KMS-11 (cell line): ENCODE results near the gene DET1.

Experiments used
- H2AFZ ChIP-seq: fragments of 200-600 bp; sonication (generic); 2 replicates; pipeline ENCODE4 v1.6.1; 2016; ENCODE audit warnings: antibody characterized with exemption, mixed run types, low read depth
- H3K27ac ChIP-seq: fragments of 200-600 bp; sonication (generic); 2 replicates; pipeline ENCODE4 v1.6.1; 2016; ENCODE audit warnings: mild to moderate bottlenecking, mixed run types
- H3K27me3 ChIP-seq: fragments of 200-600 bp; sonication (generic); 2 replicates; pipeline ENCODE4 v1.6.1; 2017; ENCODE audit warnings: mild to moderate bottlenecking, low read depth, mixed run types, moderate library complexity; ENCODE audit not compliant: insufficient read depth
- H3K36me3 ChIP-seq: fragments of 200-600 bp; sonication (generic); 2 replicates; pipeline ENCODE4 v1.6.1; 2017; ENCODE audit warnings: mild to moderate bottlenecking, mixed run types; ENCODE audit not compliant: insufficient read depth
- H3K4me1 ChIP-seq: fragments of 200-600 bp; sonication (generic); 2 replicates; pipeline ENCODE4 v1.6.1; 2016; ENCODE audit warnings: mild to moderate bottlenecking, low read depth, mixed run types; ENCODE audit not compliant: poor library complexity, severe bottlenecking
- H3K4me2 ChIP-seq: fragments of 200-600 bp; sonication (generic); 2 replicates; pipeline ENCODE4 v1.7.0; 2016; ENCODE audit warnings: mild to moderate bottlenecking, mixed run types
- H3K4me3 ChIP-seq: fragments of 200-600 bp; sonication (generic); IDR thresholded peaks from 2 replicates; pipeline ENCODE4 v1.6.1; 2017; ENCODE audit warnings: low read depth, low read length, mixed read lengths; ENCODE audit not compliant: insufficient read depth
- H3K79me2 ChIP-seq: fragments of 200-600 bp; sonication (generic); 2 replicates; pipeline ENCODE4 v1.6.1; 2016; ENCODE audit warnings: low read depth, mixed run types; ENCODE audit not compliant: insufficient read depth
- H3K9ac ChIP-seq: fragments of 200-600 bp; sonication (generic); 2 replicates; pipeline ENCODE4 v1.6.1; 2016; ENCODE audit warnings: mild to moderate bottlenecking, mixed run types
- H4K20me1 ChIP-seq: fragments of 200-600 bp; sonication (generic); 2 replicates; pipeline ENCODE4 v1.6.1; 2016; ENCODE audit warnings: mild to moderate bottlenecking, mixed run types; ENCODE audit not compliant: insufficient read depth
- CTCF ChIP-seq: fragments of 200-600 bp; sonication (generic); conservative IDR thresholded peaks from 2 replicates; pipeline ENCODE4 v1.6.1; 2017; ENCODE audit warnings: low read depth, mild to moderate bottlenecking, antibody characterized with exemption, low read length, moderate library complexity, mixed read lengths

The DET1 gene

GRCh38 chr15:88580532-88580931 is 34.1 kb upstream of the DET1 start:
- H3K4me1 ChIP-seq = no peaks in the 10 kb centered on the region
- no peaks in the 10 kb centered on the region for H3K36me3 ChIP-seq
- H3K79me2 ChIP-seq = no peaks in the 10 kb centered on the region
- H3K4me3 ChIP-seq = no peak overlapping the region
- H3K4me2 ChIP-seq = no peak overlapping the region
- no peak overlapping the region for H3K27ac ChIP-seq
- H4K20me1 ChIP-seq = no peaks in the 10 kb centered on the region
- TF ChIP-seq CTCF = no peak
- H3K9ac ChIP-seq = no peak overlapping the region
- no peaks in the 10 kb centered on the region for H3K27me3 ChIP-seq
- H2AFZ ChIP-seq = no peak overlapping the region

GRCh38 chr15:88579322-88579721 is 32.8 kb upstream of the DET1 start:
- no peak overlapping the region for H3K9ac ChIP-seq
- no peak overlapping the region for H2AFZ ChIP-seq
- no peaks in the 10 kb centered on the region for H3K36me3 ChIP-seq
- H3K4me2 ChIP-seq = no peak overlapping the region
- H3K79me2 ChIP-seq = no peaks in the 10 kb centered on the region
- H3K4me3 ChIP-seq = no peak overlapping the region
- no peaks in the 10 kb centered on the region for H4K20me1 ChIP-seq
- H3K27ac ChIP-seq = no peak overlapping the region
- H3K27me3 ChIP-seq = no peaks in the 10 kb centered on the region
- no peak for TF ChIP-seq CTCF
- no peaks in the 10 kb centered on the region for H3K4me1 ChIP-seq

GRCh38 chr15:88574655-88575054 is 28.2 kb upstream of the DET1 start:
- H3K4me3 ChIP-seq = no peak overlapping the region
- no peaks in the 10 kb centered on the region for H3K27me3 ChIP-seq
- H4K20me1 ChIP-seq = no peaks in the 10 kb centered on the region
- H3K4me1 ChIP-seq = no peaks in the 10 kb centered on the region
- no peak overlapping the region for H3K4me2 ChIP-seq
- H3K36me3 ChIP-seq = no peaks in the 10 kb centered on the region
- no peak overlapping the region for H2AFZ ChIP-seq
- no peak for TF ChIP-seq CTCF
- H3K9ac ChIP-seq = no peak overlapping the region
- H3K27ac ChIP-seq = no peak overlapping the region
- no peaks in the 10 kb centered on the region for H3K79me2 ChIP-seq

GRCh38 chr15:88574077-88574476 is 27.6 kb upstream of the DET1 start:
- H3K4me2 ChIP-seq = no peak overlapping the region
- H3K36me3 ChIP-seq = no peaks in the 10 kb centered on the region
- no peak overlapping the region for H3K27ac ChIP-seq
- no peak overlapping the region for H3K4me3 ChIP-seq
- H2AFZ ChIP-seq = no peak overlapping the region
- TF ChIP-seq CTCF = no peak
- H3K27me3 ChIP-seq = no peaks in the 10 kb centered on the region
- H4K20me1 ChIP-seq = no peaks in the 10 kb centered on the region
- H3K9ac ChIP-seq = no peak overlapping the region
- H3K4me1 ChIP-seq = no peaks in the 10 kb centered on the region
- no peaks in the 10 kb centered on the region for H3K79me2 ChIP-seq

GRCh38 chr15:88571852-88572259 is 25.4 kb upstream of the DET1 start:
- Histone ChIP-seq H3K4me1 (no peaks in the 10 kb centered on the region), H3K4me3 (no peak overlapping the region)
- no peak for TF ChIP-seq CTCF

More at GRCh38 chr15:88571852-88572259, 25.4 kb upstream of the DET1 start:
- Histone ChIP-seq H3K36me3 (no peaks in the 10 kb centered on the region), H3K27ac (no peak overlapping the region), H3K9ac (no peak overlapping the region), H3K4me2 (no peak overlapping the region), H4K20me1 (no peaks in the 10 kb centered on the region), H3K27me3 (no peaks in the 10 kb centered on the region), H3K79me2 (no peaks in the 10 kb centered on the region), H2AFZ (no peak overlapping the region)
